HS-5 (cell line): ENCODE results near the gene MRPL40.

Source experiments
- DNase-seq: peaks from one replicate; pipeline ENCODE4 v3.0.0-alpha.2; 2012; ENCODE audit warnings: low read depth

The MRPL40 gene

DNA sequence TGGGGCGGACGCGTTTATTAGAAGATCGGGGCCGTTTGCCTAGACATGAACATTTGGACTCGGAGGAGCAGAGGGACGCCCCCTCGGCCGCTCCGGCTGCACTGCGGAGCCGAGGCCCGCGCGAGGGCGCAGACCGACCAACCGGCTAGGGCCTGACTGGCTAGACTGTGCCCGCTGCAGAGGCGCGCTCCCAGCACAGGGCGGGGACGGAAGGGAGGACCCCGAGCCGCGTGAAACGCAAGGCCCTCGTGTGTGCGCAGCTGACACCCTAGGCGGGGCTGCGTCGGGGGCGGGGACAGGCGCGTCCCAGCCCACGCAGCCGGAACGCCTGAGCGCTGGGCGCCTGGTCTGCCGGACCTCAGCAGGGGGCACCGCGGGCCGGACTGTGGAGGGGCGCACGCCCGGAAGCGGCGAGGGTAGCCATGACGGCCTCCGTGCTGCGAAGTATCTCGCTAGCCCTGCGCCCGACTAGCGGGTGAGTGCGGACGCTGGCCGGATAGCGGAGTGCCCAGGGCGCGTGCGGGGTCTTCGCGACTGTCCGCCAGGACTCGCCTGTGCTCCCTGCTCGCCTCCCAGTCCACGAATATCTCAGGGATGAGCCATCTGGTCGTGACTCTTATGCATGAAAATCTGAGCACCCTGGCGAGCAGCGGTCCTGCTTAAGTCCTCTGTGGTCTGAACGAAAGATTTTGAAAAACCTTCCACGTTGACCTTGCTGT is at the start of gene MRPL40:
Gene MRPL40, plus strand, starts transcription at position 413 of the 719 bp plus-strand sequence. Its CDS starts 10 bp downstream, at position 423.
- DNase-seq = peak; percentile 64

DNA sequence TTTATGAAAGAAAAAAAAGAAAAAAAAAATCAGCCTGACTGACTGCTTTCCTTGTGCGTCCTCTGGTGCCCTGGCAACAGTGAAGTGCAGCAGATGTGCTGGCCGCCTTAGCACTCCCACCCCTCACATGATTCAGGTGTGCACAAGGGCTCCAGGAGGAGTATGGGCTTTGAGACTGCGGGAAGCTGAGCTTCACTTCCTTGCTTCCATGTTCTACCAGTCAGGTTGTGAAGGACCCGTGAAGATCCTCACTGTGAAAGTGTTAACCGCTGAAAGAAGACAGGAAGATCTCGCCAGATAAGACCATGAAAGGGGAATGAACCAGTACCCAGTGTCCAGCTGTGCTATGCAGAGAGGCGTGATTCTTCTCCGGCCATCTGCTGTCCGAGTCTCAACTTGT is 49.1 kb upstream of the MRPL40 start:
- no peak for DNase-seq

DNA sequence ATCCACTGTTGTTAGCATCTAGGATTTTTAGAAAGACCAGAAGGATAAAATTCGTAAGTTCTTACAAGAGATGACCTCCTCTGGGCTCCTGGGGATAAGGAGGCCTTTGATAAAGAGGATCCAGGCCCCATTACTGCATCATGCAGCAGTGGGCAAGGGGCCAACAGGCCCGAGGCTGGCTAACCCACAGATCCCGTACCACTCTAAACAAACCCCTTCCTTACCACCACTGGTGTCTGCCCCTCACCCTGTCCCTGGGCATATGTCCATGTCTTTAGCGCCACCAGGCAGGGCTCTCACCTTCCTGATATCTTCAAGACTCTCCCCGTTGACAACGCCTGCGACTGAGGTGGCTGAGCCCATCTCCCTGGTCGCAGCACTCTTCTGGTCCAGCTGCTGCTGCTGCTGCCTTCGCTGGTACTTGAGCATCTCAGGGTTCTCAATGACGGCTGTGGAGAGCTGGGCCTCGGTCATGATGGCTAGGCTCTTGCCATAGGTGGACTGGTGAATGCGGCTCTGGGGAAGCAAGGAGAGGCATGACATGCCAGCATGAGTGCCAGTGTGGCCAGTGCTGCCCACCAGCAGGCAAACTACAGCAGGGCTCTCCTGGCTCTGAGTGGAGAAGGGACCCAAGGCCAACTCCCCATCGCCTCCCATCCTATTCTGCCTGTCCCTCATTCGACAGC is 47.0 kb upstream of the MRPL40 start:
- DNase-seq = no peak

DNA sequence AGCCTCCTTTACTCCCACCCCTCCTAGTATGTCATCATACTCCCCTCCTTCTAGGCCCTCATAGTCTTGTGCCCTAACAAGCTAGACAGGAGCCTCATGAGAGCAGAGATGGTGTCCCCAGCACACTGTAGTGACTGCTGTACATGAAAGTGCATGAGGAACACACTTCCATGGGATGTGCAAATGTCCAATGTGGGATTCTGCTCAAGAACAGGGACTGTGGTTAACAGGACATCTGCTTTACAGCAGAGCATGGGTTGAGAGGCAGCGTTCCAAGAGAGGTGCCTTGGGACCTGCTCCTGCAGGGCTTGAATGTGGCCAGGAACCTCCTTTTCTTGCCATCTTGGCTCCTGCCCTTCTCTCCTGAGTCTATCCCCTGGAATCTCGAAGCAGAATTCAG is 46.1 kb upstream of the MRPL40 start:
- no peak for DNase-seq

DNA sequence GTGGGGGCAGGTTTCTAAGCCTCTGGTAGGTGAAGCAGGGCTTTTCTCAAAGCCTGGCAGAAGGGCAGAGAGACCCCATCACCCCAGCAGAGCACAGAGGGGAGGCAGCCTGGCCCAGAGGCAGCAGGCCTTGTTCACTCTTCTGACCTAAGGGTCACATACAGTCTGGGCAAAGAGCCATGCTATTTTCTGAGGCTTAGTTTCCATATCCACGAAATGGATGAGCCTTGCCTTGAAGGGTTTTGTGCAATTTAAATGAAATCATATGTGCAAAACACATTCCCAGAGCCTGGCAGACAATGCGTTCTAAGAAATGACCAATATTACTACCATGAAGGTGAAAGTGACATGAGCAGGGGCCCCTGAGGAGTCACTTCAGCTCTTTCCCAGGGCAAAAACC is 45.3 kb upstream of the MRPL40 start:
- no peak for DNase-seq

DNA sequence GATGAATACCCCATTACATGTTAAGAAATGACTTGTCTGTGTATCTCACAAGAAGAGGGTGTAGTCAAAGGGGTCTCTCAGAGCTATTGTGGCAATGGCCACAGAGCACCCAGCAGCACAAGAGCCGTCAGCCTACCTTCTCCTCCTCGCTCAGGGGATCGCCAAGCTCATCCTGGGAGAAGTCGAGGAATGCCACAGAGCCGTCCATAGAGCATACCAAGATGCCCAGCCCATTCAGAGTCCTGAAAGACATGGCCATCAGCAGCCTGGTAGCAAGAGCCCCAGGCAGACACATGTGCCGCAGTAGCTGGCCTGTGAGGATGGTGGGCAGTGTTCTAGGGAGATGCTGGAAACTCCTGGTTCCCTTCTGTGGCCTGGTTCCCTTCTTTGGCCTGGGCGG is 44.8 kb upstream of the MRPL40 start:
- DNase-seq = no peak

DNA sequence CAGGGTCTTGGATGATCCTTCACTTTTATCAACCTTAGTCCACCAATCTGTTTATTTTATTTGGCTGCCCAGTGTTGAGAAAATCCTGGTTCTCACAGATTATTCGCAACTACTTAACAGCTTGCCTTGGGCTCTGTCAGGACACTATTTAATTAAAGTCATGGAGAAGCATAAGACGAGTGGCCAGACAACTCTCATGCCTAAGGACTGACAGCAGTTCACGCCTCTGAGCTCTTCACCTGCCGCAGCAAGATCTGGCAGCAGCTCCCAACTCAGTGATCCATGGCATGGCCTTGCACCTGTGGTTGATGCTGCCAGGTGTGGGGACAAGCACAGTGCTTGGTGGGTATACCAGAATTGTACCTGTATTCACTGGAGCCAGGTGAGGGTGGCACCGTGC is 38.6 kb upstream of the MRPL40 start:
- no peak for DNase-seq

DNA sequence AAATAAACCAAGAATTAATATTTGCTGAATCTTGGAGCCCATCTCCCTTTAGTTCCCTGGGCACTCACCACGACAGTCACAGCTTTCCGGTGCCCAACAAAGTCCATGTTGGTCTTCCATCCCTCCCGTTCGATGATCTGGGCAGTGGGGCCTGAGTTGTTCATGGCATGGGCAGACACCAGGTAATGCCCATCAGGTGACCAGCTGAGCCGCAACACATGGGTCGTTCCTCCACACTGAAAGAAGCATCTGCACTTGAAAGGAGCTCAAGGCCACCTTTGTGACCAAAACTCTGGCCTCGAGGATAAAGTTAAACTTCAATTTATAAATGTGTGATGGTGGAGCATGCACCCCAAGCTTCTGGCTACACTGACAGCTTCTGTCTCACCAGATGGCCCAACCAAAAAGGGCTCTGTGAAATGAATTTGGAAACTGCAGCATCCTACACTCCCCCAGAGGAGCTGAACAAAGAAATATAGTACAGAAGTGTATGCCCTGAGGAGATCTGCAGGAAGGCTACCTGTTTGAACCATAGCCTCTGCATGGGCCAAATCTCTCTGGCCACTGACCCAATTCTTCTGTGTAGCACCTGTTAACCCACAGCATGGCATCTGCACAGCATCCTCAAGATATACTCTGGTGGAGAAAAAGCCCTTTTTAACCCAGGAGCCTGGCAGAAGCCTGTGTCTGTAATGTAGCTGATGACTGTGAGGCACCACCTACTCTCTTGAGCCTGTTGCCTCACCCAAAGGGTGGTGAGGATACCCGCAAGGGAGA is 37.9 kb upstream of the MRPL40 start:
- no peak for DNase-seq

DNA sequence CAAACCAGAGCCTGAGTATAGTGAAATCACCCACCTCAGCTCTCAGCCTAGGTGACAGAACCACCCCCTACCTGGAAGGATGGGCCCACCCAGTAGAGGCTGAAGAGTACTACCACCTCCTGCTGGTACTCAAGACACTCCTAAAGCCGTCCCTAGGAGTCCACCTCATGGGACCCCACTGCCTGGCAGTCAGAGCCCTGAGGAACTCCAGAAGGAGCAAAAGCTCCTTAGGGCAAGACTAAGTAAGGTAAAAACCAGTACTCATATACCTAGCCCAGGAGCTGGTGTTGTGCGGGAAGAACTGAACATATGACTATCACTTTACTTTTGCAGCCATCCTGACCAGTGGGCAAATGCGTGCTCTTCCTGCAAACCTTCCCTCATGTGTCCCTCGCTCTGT is 37.1 kb upstream of the MRPL40 start:
- DNase-seq = no peak

DNA sequence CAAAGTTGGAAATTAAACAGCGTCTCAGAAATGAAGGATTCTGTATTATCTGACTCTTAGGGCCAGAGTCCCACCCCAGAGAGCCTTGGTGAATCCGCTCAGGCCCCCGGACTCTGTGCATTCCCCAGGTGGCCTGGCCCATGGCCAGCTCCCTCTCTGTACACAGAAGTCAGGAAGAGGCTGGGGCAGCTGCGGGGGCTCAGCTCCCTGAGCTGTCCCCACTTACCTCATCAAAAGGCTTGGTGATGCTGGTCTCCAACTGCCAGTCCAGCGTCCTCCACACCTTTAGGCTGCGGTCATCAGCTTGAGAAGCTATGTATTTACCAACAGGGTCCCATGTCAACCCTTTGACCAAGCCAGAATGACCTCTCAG is 35.8 kb upstream of the MRPL40 start:
- no peak for DNase-seq

DNA sequence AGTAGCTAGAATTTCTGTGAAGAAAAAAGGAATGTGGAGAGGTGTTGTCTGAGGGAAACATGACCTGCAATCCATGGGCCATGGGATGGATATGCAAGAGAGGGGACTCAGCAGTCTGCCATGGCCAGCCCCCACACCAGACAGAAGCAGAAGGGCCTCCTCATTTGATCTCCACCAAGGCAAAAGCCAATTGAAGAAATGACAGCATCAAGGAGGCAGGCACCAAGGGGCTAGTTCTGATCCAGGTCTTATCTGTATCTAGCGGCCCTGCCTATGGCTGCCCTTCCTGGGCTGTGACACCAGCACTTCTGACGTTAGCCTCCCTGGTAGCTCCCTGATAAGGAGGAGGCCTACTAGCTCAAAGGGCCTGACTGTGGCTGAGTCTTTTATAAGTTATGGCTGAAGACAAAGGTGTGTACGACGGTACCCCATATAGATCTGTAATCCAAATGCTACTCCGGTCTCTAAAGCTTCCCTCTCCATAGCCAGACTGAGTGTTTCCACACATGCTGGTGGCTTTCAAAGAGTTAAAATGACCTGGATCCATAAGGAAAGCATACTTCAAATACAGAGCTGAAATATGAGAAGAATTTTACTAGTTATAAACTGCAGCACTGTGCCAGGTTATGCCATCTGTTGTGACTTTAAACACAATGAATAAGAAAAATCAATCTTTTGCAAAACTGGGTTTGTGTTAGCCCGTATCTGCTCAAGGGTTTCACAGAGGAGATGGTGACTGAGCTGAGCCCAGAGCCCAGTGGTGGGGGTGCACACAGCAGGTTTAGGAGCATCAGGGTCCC is 35.2 kb upstream of the MRPL40 start:
- DNase-seq = no peak

DNA sequence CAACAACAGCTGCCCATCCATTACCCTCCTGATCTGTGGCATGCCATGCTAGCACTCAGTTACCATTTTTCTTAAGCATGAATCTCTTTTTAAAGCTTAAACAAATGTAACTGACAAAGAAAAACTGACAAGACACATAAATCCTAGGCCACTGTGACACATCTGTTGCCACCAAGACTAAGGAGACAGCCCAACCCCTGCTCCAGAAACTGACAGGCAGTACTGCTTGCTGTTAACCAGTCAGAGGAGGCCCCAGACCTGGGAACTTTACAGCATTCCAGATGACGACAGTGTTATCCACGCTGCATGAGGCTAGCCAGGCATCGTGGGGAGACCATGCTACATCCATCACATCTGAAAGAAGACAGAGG is 34.6 kb upstream of the MRPL40 start:
- no peak for DNase-seq

DNA sequence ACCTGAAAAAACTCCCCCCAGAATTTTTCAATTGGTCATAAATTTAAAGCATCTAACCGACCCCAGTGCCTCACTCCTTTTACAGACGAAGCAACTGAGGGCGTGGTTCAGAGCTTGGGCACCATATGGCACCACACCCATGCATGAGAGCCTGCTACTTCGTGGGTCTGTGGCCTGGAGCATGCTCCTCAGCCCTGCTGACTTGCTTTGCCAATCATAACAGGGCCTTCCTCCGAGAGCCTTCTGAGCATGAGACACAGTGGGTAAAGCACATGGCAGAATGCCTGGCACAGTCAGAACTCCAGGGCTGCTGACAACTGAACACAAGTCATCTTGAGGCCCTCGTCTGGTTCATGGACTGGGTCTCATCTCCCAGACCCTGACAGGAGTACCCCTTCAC is 34.1 kb upstream of the MRPL40 start:
- DNase-seq = no peak

DNA sequence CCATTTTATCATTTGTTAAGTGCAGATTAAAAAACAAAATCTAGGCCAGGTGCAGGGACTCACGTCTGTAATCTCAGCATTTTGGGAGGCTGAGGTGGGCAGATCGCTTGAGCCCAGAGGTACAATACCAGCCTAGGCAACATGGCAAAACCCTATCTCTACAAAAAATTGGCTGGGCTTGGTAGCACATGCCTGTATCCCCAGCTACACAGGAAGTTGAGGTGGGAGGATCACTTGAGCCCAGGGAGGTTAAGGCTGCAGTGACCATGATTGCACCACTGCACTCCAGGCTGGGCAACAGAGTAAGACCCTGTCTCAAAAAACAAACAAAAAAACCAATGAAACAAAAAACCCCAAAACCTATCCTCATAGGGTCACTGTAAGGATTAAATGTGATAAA is 33.7 kb upstream of the MRPL40 start:
- DNase-seq = no peak

DNA sequence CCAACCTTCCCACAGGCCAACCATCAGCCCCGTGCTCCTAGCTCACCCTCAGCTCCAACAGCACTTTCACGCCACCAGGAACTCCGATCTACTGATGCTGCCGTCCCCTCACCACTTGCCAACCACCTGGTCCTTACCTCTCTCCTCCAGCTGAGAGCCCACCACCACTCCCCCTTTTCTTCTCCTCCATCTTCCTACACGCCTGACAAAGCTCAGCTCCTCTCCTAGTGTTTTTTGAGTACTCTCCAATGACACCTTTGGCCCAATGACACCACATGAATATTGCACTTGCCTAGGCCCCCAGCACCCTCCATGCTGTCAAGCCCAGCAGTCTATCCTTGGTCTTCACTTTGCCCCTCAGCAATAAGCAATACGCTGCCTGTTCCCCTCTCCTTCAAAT is 31.5 kb upstream of the MRPL40 start:
- no peak for DNase-seq

DNA sequence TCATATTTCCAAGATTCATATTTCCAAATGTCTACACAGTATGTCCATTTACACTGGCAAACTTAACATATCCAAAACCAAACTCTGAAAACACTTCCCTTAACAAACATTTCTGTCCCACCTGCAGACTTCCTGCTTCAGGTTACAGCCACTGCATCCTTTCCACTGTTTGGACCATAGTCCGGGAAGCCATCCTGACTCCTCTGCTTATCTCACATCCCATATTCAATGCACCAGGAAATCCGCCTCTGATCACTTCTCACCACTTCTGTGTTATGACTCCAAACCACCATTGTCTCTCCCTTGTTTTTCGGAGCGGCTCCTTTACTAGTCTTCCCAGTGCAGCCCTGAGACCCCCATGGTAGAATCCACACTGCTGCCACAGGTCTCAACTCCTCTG is 30.9 kb upstream of the MRPL40 start:
- DNase-seq = no peak

DNA sequence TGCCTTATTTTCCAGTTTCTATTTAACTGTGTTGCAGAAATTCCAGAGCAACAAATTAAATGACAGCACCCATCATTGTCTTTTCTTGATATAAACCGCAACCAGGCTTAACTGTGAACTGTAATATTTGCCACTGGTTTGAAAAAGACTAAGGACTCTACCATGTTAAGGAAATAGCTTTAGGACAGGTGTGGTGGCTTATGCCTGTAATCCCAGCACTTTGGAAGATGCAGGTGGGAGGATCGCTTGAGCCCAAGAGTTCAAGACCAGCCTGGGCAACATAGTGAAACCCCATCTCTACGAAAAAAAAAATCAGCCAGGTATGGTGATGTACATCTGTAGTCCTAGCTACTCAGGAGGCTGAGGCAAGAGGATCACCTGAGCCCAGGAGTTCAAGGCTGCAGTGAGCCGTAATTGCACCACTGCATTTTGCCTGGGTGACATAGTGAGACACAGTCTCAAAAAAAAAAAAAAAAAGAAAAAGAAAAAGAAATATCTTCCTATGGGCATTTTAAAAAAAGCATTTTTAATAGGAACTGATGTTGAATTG is 29.6 kb upstream of the MRPL40 start:
- DNase-seq = no peak

DNA sequence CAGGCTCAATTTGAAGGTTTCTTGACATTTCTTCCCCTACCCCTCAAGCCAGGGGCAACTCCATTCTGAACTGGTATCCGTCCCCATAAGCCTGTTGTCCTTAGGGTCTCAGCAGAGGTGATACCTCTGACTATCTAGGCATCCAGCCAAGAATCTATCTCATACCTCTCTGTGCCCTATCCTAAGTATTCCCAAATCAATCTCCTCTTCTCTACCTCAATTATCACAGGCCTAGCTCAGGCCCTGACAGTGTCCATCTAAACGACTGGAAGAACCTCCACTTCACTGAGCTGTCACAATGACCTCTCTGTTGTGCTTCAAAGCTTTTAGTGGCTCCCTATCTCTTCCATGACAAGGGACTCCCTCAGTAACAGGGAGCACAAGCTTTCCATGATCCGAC is 27.7 kb upstream of the MRPL40 start:
- no peak for DNase-seq

DNA sequence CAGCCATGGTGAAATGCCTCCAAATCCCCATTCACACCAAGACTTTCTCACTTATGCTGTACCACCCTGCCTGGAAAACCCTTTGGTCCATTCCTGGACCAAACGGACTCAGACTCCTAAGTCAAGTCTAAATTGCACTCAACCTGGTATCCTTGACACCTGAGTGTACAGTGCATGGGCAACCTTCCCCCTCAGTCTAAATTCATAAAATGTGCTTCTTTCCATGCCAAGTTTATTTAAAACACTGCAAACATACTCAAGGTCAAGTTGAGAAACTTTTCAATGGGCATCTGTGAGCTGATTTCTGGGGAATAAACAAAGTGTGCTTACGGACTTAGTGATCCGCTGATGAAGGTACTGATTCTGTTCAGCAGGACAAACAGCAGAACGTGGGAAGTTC is 27.2 kb upstream of the MRPL40 start:
- DNase-seq = no peak

DNA sequence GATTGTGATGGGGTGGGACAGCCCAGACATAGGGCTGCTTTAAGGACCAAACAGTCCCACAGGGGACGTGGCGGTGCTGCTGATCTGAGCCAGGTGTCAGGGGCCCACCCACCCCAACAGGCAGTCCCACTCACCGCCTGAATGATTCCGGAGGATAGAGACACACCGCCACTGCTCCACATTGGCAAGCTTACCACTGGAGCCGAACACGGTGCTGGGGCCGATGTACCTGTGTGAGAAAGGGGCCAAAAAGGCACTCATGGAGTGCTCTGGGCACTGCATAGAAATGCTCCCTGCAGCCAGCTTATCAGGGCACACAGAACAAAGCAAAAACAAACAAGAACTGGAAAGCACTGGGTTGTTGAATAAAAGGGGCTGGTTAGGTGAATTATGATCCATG is 26.7 kb upstream of the MRPL40 start:
- DNase-seq = no peak

DNA sequence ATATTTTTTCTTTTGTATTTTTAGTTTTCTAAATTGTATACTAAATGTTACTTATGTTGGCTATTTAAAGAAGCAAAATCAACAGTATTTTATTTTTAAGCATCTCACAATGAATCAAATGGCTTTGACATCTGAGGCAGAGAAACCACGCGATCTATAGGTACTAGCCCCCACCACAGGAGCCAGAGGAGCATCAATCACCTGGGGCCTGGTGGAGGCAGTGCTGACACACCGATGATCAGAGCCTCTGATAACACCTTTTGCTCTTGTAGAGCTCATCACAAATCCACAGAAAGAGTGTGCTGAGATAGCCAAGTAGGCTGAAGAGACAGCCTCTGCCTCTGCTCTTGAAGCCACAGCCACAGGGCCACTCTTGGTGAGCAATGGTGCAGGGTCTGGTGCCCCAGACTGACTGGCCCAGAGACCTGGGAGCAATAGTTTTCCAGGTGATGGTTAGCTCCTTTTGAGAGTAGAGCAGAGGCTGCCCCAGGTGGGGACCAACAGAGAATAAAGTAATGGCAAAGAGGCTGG is 26.0 kb upstream of the MRPL40 start:
- no peak for DNase-seq

DNA sequence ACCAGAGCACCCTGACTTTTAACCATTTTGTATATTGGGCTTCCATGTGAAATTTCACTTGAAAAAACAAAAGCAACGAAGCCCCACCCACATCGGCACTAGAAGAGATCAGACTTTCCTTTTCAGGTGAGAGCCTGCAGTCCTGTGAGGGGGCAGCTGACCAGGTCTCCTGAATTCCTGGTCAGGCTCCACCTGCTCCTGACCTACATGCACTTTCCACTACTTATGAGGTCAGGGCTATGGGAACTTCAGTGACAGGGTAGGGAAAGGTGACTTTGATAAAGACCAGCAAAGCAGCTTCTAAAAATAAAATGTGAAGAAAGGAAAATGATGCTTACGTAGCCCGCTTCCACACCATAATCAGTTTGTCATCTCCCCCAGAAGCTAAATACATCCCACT is 25.5 kb upstream of the MRPL40 start:
- no peak for DNase-seq
